Keratinocyte (primary cell): ENCODE data around the gene TCEAL8. TPM values are rescaled to one million over a fixed set of nuclear protein-coding genes. Genes with fewer than 3 reads are reported as not detected.
A peak's percentile ranks its signal among the peaks of the same experiment; 100 is the strongest.

Experiments used
- DNase-seq: peaks from one replicate; pipeline ENCODE4 v3.0.0-alpha.2; 2011; ENCODE audit warnings: low read depth, missing footprints, low spot score
- FAIRE-seq: peaks from 2 replicates; lab custom pipeline; 2011; peaks lifted over from hg19 to GRCh38; lab: Jason Lieb, UNC
- H2AFZ ChIP-seq: 2 replicates; pipeline ENCODE4 v1.6.0; 2012; ENCODE audit warnings: low read length, control low read depth, inconsistent platforms; ENCODE audit not compliant: control insufficient read depth
- H3K27ac ChIP-seq: 2 replicates; pipeline ENCODE4 v1.5.1; 2011; ENCODE audit warnings: low read length; ENCODE audit not compliant: control insufficient read depth, insufficient read depth
- H3K27me3 ChIP-seq: 3 replicates; pipeline ENCODE4 v1.6.0; 2011; ENCODE audit warnings: low read length; ENCODE audit not compliant: control insufficient read depth, insufficient read depth; ENCODE audit errors: extremely low read depth
- H3K36me3 ChIP-seq, 2 experiments: 2 replicates in 1 of 2; 3 replicates in 1 of 2; pipeline ENCODE4 v1.5.1; 2011; ENCODE audit warnings: low read length in 2 of 2, mild to moderate bottlenecking in 1 of 2; ENCODE audit not compliant: control insufficient read depth in 2 of 2, insufficient read depth in 2 of 2; ENCODE audit errors: extremely low read depth in 1 of 2
- H3K4me1 ChIP-seq: 3 replicates; pipeline ENCODE4 v1.5.1; 2011; ENCODE audit warnings: low read length; ENCODE audit not compliant: control insufficient read depth, insufficient read depth; ENCODE audit errors: extremely low read depth
- H3K4me2 ChIP-seq: 3 replicates; pipeline ENCODE4 v1.6.0; 2011; ENCODE audit warnings: low read depth, low read length; ENCODE audit not compliant: control insufficient read depth, insufficient read depth; ENCODE audit errors: extremely low read depth
- H3K4me3 ChIP-seq, 3 experiments: fragments of 200-600 bp in 1 of 3; sonication (generic) in 1 of 3; 2 replicates in 2 of 3; 3 replicates in 1 of 3; pipeline ENCODE4 v1.5.1; 2011 to 2016; ENCODE audit warnings: low read length in 3 of 3, mild to moderate bottlenecking in 3 of 3, control low read depth in 2 of 3, inconsistent platforms in 1 of 3, low read depth in 1 of 3, mixed read lengths in 1 of 3, mixed run types in 1 of 3, moderate library complexity in 1 of 3; ENCODE audit not compliant: control insufficient read depth in 2 of 3, insufficient read depth in 2 of 3; ENCODE audit errors: extremely low read depth in 1 of 3
- H3K79me2 ChIP-seq: 2 replicates; pipeline ENCODE4 v1.6.0; 2012; ENCODE audit warnings: low read length; ENCODE audit not compliant: control insufficient read depth, insufficient read depth
- H3K9ac ChIP-seq: 3 replicates; pipeline ENCODE4 v1.6.0; 2011; ENCODE audit warnings: low read length; ENCODE audit not compliant: control insufficient read depth, insufficient read depth; ENCODE audit errors: extremely low read depth
- H3K9me1 ChIP-seq: 3 replicates; pipeline ENCODE4 v1.6.0; 2011; ENCODE audit warnings: low read length; ENCODE audit not compliant: control insufficient read depth, insufficient read depth; ENCODE audit errors: extremely low read depth
- H3K9me3 ChIP-seq: 2 replicates; pipeline ENCODE4 v1.5.1; 2012; ENCODE audit warnings: low read depth, low read length; ENCODE audit not compliant: control insufficient read depth
- H4K20me1 ChIP-seq: 3 replicates; pipeline ENCODE4 v1.6.0; 2011; ENCODE audit warnings: low read length; ENCODE audit not compliant: control insufficient read depth, insufficient read depth; ENCODE audit errors: extremely low read depth
- EZH2 ChIP-seq: IDR thresholded peaks from one replicate; pipeline ENCODE4 v1.6.1; 2012; ENCODE audit warnings: inconsistent platforms, mild to moderate bottlenecking, low read length, moderate library complexity
- dilution Hi-C: fragments of 300-500 bp; cut with MboI; formaldehyde crosslinking; loops from one replicate; pipeline ENCODE4 v1.7.0; 2020; ENCODE audit warnings: low sequenced_read_pairs; ENCODE audit not compliant: extremely low pct_ligation_motif_present
- polyA plus RNA-seq, 5 experiments: library from polyadenylated mRNA; depleted of rRNA in 3 of 5; stranded (reverse) in 3 of 5; stranded (forward) in 1 of 5; unstranded in 1 of 5; fragments of >200 nt; gene quantifications; 1 replicate in 1 of 5; 2 replicates in 3 of 5; 3 replicates in 1 of 5; pipeline versions ENCODE4 v1.2.1 to v1.2.3, GENCODE V29; 2011 to 2012; ENCODE audit warnings: missing spikeins in 2 of 5, low read depth in 1 of 5, low replicate concordance in 1 of 5
- TF ChIP-seq, protein P1 (sequence below), 3 experiments: IDR thresholded peaks in 1 of 3; conservative IDR thresholded peaks in 1 of 3; optimal IDR thresholded peaks in 1 of 3; 2 replicates in 2 of 3; 3 replicates in 1 of 3; pipeline versions ENCODE3 to v1.5.1; 2011; ENCODE audit warnings: low read length in 3 of 3, mild to moderate bottlenecking in 3 of 3, moderate library complexity in 2 of 3, control low read depth in 1 of 3, inconsistent platforms in 1 of 3; ENCODE audit not compliant: insufficient read depth in 2 of 3; ENCODE audit errors: extremely low read depth in 1 of 3

TCEAL8 gene
- polyA plus RNA-seq, 1 donor (not counting 4 experiments of a cell fraction or from before 2014, with no cell fraction given), result 84.7 TPM

GRCh38 chrX:103211012-103211715, 43.8 kb downstream of the TCEAL8 start:
- H3K4me3 ChIP-seq, result no peak overlapping the region
- H2AFZ ChIP-seq, result no peak overlapping the region
- H3K9me1 ChIP-seq, result no peaks in the 10 kb centered on the region
- no peaks in the 10 kb centered on the region for H3K9me3 ChIP-seq
- H3K4me2 ChIP-seq, result no peak overlapping the region
- no peak for TF ChIP-seq EZH2
- TF ChIP-seq, protein P1, sequence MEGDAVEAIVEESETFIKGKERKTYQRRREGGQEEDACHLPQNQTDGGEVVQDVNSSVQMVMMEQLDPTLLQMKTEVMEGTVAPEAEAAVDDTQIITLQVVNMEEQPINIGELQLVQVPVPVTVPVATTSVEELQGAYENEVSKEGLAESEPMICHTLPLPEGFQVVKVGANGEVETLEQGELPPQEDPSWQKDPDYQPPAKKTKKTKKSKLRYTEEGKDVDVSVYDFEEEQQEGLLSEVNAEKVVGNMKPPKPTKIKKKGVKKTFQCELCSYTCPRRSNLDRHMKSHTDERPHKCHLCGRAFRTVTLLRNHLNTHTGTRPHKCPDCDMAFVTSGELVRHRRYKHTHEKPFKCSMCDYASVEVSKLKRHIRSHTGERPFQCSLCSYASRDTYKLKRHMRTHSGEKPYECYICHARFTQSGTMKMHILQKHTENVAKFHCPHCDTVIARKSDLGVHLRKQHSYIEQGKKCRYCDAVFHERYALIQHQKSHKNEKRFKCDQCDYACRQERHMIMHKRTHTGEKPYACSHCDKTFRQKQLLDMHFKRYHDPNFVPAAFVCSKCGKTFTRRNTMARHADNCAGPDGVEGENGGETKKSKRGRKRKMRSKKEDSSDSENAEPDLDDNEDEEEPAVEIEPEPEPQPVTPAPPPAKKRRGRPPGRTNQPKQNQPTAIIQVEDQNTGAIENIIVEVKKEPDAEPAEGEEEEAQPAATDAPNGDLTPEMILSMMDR (optimal IDR thresholded peaks at IDR 0.05 in 1 of 3, IDR thresholded peaks at IDR 0.05 in 1 of 3, conservative IDR thresholded peaks at IDR 0.05 in 1 of 3; ENCODE audit: extremely low read depth in 1 of 3, insufficient read depth in 2 of 3, low read length in 3 of 3), result peak; percentile 27 to 61 (median 55)
- H3K36me3 ChIP-seq, result no peaks in the 10 kb centered on the region
- no peaks in the 10 kb centered on the region for H3K79me2 ChIP-seq
- dilution Hi-C loops, result no loop called here
- H3K27ac ChIP-seq, result no peak overlapping the region
- peaks cover 3% of the 10 kb centered on the region for H3K4me1 ChIP-seq
- H3K27me3 ChIP-seq, result no peaks in the 10 kb centered on the region
- no peaks in the 10 kb centered on the region for H4K20me1 ChIP-seq
- FAIRE-seq (no peak), DNase-seq (no peak)
- H3K9ac ChIP-seq, result no peak overlapping the region

DNA sequence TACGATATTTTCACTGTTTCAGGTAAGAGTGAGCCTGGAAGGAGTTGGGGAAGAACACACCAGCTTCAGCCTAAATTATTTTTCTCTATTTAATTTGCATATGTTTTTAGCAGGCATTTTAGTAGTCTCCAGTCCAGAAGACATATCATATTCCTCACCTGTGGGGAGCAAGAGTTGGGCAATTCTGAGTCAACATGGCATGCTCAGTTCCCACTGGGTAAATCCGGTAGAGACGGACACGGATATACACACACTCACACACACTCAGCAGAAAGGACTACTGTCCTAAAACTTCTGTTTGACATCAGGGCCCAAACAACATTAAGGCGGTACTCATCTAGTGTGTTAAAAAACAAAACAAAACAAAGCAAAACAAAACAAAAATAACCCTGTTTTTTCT, 44.9 kb downstream of the TCEAL8 start:
- H2AFZ ChIP-seq, result no peak overlapping the region
- no peak overlapping the region for H3K9ac ChIP-seq
- no peak overlapping the region for H3K4me2 ChIP-seq
- peaks cover 3% of the 10 kb centered on the region for H3K4me1 ChIP-seq
- H3K36me3 ChIP-seq, result no peaks in the 10 kb centered on the region
- dilution Hi-C loops, result no loop called here
- DNase-seq (no peak), FAIRE-seq (no peak)
- TF ChIP-seq, protein P1 (optimal IDR thresholded peaks at IDR 0.05 in 1 of 3, IDR thresholded peaks at IDR 0.05 in 1 of 3, conservative IDR thresholded peaks at IDR 0.05 in 1 of 3; ENCODE audit: extremely low read depth in 1 of 3, insufficient read depth in 2 of 3, low read length in 3 of 3), result no peak
- TF ChIP-seq EZH2, result no peak
- H3K9me1 ChIP-seq, result no peaks in the 10 kb centered on the region
- no peaks in the 10 kb centered on the region for H3K27me3 ChIP-seq
- H3K4me3 ChIP-seq, result no peak overlapping the region
- no peaks in the 10 kb centered on the region for H4K20me1 ChIP-seq
- no peaks in the 10 kb centered on the region for H3K79me2 ChIP-seq
- no peak overlapping the region for H3K27ac ChIP-seq
- H3K9me3 ChIP-seq, result no peaks in the 10 kb centered on the region

Other genes starting within 250 kb of the TCEAL8 start
- gene BEX1, start 191.0 kb downstream of the TCEAL8 start, polyA plus RNA-seq, result 2.5 to 24.6 TPM (median 6.4 TPM) in 3 replicates
- gene NXF3, start 162.0 kb downstream of the TCEAL8 start, polyA plus RNA-seq, result 0.29 to 0.82 TPM (median 0.37 TPM) in 3 replicates
- 11.8 to 20.0 TPM (median 14.3 TPM) in 3 replicates for gene BEX4, start 40.0 kb downstream of the TCEAL8 start, polyA plus RNA-seq
- gene TCEAL5, start 21.6 kb upstream of the TCEAL8 start, polyA plus RNA-seq, result not detected in 3 replicates
- gene BEX2, start 55.8 kb upstream of the TCEAL8 start, polyA plus RNA-seq, result 4.5 to 6.5 TPM (median 5.9 TPM) in 3 replicates
- 0.08 to 0.25 TPM (median 0.10 TPM) in 3 replicates for gene TCEAL7, start 75.1 kb upstream of the TCEAL8 start, polyA plus RNA-seq
- 45.9 to 104 TPM (median 57.8 TPM) in 3 replicates for gene TCEAL9, start 101.4 kb upstream of the TCEAL8 start, polyA plus RNA-seq
- gene BEX3, start 121.4 kb upstream of the TCEAL8 start, polyA plus RNA-seq, result 125 to 264 TPM (median 205 TPM) in 3 replicates